ENCODE data around the gene SERPINB5.

The SERPINB5 gene

DNA sequence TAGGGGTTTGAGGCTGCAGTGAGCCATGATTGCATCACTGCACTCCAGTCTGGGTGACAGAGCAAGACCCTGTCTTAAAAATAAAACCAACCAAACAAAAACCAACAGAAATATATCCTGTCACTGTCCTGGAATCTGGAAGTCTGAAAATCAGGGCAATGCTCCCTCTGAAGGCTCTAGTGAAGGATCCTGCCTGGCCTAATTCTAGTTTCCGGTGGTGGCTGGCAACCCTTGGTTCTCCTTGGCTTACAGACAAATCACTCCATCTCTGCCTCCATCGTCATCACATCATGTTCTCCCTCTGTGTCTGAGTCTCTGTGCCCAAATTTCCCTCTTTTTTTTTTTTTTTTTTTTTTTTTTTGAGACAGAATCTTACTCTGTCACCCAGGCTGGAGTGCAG lies 38.6 kb upstream of the SERPINB5 start:
- DNase-seq (ENCODE audit: low read depth) = no peak
- TF ChIP-seq, protein P1, sequence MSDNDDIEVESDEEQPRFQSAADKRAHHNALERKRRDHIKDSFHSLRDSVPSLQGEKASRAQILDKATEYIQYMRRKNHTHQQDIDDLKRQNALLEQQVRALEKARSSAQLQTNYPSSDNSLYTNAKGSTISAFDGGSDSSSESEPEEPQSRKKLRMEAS (IDR thresholded peaks at IDR 0.05; ENCODE audit: low read depth, low read length) = no peak
- TF ChIP-seq, protein P2, sequence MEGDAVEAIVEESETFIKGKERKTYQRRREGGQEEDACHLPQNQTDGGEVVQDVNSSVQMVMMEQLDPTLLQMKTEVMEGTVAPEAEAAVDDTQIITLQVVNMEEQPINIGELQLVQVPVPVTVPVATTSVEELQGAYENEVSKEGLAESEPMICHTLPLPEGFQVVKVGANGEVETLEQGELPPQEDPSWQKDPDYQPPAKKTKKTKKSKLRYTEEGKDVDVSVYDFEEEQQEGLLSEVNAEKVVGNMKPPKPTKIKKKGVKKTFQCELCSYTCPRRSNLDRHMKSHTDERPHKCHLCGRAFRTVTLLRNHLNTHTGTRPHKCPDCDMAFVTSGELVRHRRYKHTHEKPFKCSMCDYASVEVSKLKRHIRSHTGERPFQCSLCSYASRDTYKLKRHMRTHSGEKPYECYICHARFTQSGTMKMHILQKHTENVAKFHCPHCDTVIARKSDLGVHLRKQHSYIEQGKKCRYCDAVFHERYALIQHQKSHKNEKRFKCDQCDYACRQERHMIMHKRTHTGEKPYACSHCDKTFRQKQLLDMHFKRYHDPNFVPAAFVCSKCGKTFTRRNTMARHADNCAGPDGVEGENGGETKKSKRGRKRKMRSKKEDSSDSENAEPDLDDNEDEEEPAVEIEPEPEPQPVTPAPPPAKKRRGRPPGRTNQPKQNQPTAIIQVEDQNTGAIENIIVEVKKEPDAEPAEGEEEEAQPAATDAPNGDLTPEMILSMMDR (IDR thresholded peaks at IDR 0.05; ENCODE audit: low read depth, low read length) = no peak
- TF ChIP-seq MYC (IDR thresholded peaks at IDR 0.05; ENCODE audit: low read depth, low read length) = no peak
- no peak for TF ChIP-seq POLR2A (IDR thresholded peaks at IDR 0.05; ENCODE audit: extremely low read depth, insufficient read length)
- no peak overlapping the region for H3K4me3 ChIP-seq (ENCODE audit: low read depth, low read length)

DNA sequence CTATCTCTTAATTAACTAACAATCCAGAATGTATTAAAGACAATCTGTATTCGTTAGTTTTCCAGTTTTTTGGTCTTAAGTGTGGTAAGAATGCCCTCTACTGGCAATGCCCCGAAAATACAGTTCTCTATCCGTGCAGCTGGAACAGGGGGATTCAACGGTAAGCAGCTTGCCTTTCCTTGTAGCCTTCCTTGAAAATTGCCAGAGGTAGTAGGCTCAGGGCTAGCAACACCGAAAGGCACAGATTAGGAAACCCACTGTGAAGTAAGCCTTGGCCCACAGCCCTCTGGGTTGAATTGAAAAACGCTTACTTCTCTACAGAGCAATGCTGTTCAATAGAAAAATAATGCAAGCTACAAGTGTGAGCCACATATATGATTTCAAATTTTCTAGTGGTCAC lies 37.4 kb upstream of the SERPINB5 start:
- peak; percentile 76 for DNase-seq (ENCODE audit: low read depth)
- TF ChIP-seq, protein P2 (IDR thresholded peaks at IDR 0.05; ENCODE audit: low read depth, low read length) = peak; percentile 69
- no peak for TF ChIP-seq POLR2A (IDR thresholded peaks at IDR 0.05; ENCODE audit: extremely low read depth, insufficient read length)
- no peak for TF ChIP-seq MYC (IDR thresholded peaks at IDR 0.05; ENCODE audit: low read depth, low read length)
- TF ChIP-seq, protein P1 (IDR thresholded peaks at IDR 0.05; ENCODE audit: low read depth, low read length) = no peak
- H3K4me3 ChIP-seq (ENCODE audit: low read depth, low read length) = no peak overlapping the region

- no peak overlapping the region for H3K4me3 ChIP-seq (ENCODE audit: low read depth, low read length)
- TF ChIP-seq MYC (IDR thresholded peaks at IDR 0.05; ENCODE audit: low read depth, low read length) (no peak), POLR2A (IDR thresholded peaks at IDR 0.05; ENCODE audit: extremely low read depth, insufficient read length) (no peak)
- TF ChIP-seq, protein P1 (IDR thresholded peaks at IDR 0.05; ENCODE audit: low read depth, low read length) = no peak
- TF ChIP-seq, protein P2 (IDR thresholded peaks at IDR 0.05; ENCODE audit: low read depth, low read length) = no peak
- no peak for DNase-seq (ENCODE audit: low read depth)
Measured at GRCh38 chr18:63440219-63440618, 36.5 kb upstream of the SERPINB5 start.

DNA sequence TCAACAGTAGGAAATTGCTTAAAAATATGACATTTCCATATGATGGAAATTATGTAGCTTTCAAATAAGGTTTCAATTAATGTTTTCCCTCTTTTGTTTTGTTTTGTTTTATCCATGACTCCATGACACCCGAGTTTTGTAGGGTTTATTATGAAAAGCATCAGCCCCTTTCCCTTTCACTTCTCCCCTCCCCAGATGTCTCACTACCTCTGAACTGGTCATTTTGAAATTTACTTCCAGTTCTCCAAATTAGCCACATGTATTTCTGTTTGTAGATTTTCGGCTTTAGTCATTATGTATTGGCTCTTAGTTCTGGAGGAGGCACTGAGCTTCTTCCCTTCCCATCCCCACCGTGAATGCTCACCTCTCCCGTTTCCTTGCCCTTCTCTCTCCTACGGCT lies 35.9 kb upstream of the SERPINB5 start:
- H3K4me3 ChIP-seq (ENCODE audit: low read depth, low read length) = no peak overlapping the region
- no peak for DNase-seq (ENCODE audit: low read depth)
- TF ChIP-seq MYC (IDR thresholded peaks at IDR 0.05; ENCODE audit: low read depth, low read length) (no peak), POLR2A (IDR thresholded peaks at IDR 0.05; ENCODE audit: extremely low read depth, insufficient read length) (no peak)
- TF ChIP-seq, protein P1 (IDR thresholded peaks at IDR 0.05; ENCODE audit: low read depth, low read length) = no peak
- TF ChIP-seq, protein P2 (IDR thresholded peaks at IDR 0.05; ENCODE audit: low read depth, low read length) = no peak

- no peak overlapping the region for H3K4me3 ChIP-seq (ENCODE audit: low read depth, low read length)
- no peak for DNase-seq (ENCODE audit: low read depth)
- TF ChIP-seq, protein P2 (IDR thresholded peaks at IDR 0.05; ENCODE audit: low read depth, low read length) = no peak
- no peak for TF ChIP-seq POLR2A (IDR thresholded peaks at IDR 0.05; ENCODE audit: extremely low read depth, insufficient read length)
- no peak for TF ChIP-seq MYC (IDR thresholded peaks at IDR 0.05; ENCODE audit: low read depth, low read length)
- TF ChIP-seq, protein P1 (IDR thresholded peaks at IDR 0.05; ENCODE audit: low read depth, low read length) = no peak
Measured at GRCh38 chr18:63443829-63444228, 32.9 kb upstream of the SERPINB5 start.
